Mesenchymal stem cell (in vitro differentiated cells and primary cell): ENCODE results near the gene SGSM2.

Experiments
- DNase-seq: peaks from one replicate; pipeline ENCODE4 v3.0.0-alpha.2; 2013
- H2AFZ ChIP-seq: one replicate; pipeline ENCODE4 v1.6.1; 2013; ENCODE audit warnings: low read depth, mild to moderate bottlenecking, control low read depth, inconsistent platforms, low read length, moderate library complexity
- H2AK5ac ChIP-seq: 2 replicates; pipeline ENCODE4 v1.6.1; 2013; ENCODE audit warnings: low read length, moderate library complexity, mild to moderate bottlenecking, inconsistent platforms; ENCODE audit not compliant: severe bottlenecking
- H2BK120ac ChIP-seq: one replicate; pipeline ENCODE4 v1.6.1; 2013; ENCODE audit warnings: low read depth, mild to moderate bottlenecking, inconsistent platforms, low read length, moderate library complexity
- H2BK12ac ChIP-seq, 2 experiments: one replicate each; pipeline ENCODE4 v1.6.1; 2013; ENCODE audit warnings: inconsistent platforms in 2 of 2, low read length in 2 of 2, mild to moderate bottlenecking in 2 of 2, moderate library complexity in 2 of 2, control low read depth in 1 of 2
- H2BK15ac ChIP-seq: one replicate; pipeline ENCODE4 v1.6.1; 2013; ENCODE audit warnings: mild to moderate bottlenecking, low read depth, inconsistent platforms; ENCODE audit not compliant: poor library complexity, severe bottlenecking
- H2BK5ac ChIP-seq: 2 replicates; pipeline ENCODE4 v1.6.1; 2013; ENCODE audit warnings: low read depth, mild to moderate bottlenecking, low read length, control low read depth, inconsistent platforms; ENCODE audit not compliant: poor library complexity, severe bottlenecking
- H3K14ac ChIP-seq, 2 experiments: one replicate each; pipeline ENCODE4 v1.6.1; 2013; ENCODE audit warnings: inconsistent platforms in 2 of 2, low read length in 2 of 2, control low read depth in 1 of 2, mild to moderate bottlenecking in 1 of 2, moderate library complexity in 1 of 2
- H3K18ac ChIP-seq, 2 experiments: one replicate each; pipeline ENCODE4 v1.6.1; 2013; ENCODE audit warnings: inconsistent platforms in 2 of 2, low read length in 2 of 2, control low read depth in 1 of 2, low read depth in 1 of 2, mild to moderate bottlenecking in 1 of 2
- H3K23ac ChIP-seq, 2 experiments: one replicate each; pipeline ENCODE4 v1.6.1; 2013; ENCODE audit warnings: inconsistent platforms in 2 of 2, low read length in 2 of 2, mild to moderate bottlenecking in 2 of 2, moderate library complexity in 2 of 2, control low read depth in 1 of 2
- H3K27ac ChIP-seq: 2 replicates; pipeline ENCODE4 v1.5.1; 2013; ENCODE audit warnings: mild to moderate bottlenecking, moderate library complexity, low read length, control low read depth, inconsistent platforms; ENCODE audit not compliant: poor library complexity, severe bottlenecking
- H3K27me3 ChIP-seq, 2 experiments: 2 replicates each; pipeline versions ENCODE4 v1.6.1 to v1.7.0; 2013; ENCODE audit warnings: low read length in 2 of 2, mild to moderate bottlenecking in 2 of 2, moderate library complexity in 2 of 2, control low read depth in 1 of 2, inconsistent platforms in 1 of 2; ENCODE audit not compliant: control insufficient read depth in 1 of 2, insufficient read depth in 1 of 2
- H3K36me3 ChIP-seq, 2 experiments: 2 replicates each; pipeline versions ENCODE4 v1.6.1 to v1.7.0; 2013; ENCODE audit warnings: low read length in 2 of 2, control low read depth in 1 of 2, inconsistent platforms in 1 of 2, low read depth in 1 of 2, mild to moderate bottlenecking in 1 of 2; ENCODE audit not compliant: insufficient read depth in 2 of 2, control insufficient read depth in 1 of 2
- H3K4ac ChIP-seq, 2 experiments: one replicate each; pipeline ENCODE4 v1.6.1; 2013; ENCODE audit warnings: inconsistent platforms in 2 of 2, low read length in 2 of 2, mild to moderate bottlenecking in 2 of 2, moderate library complexity in 2 of 2, control low read depth in 1 of 2, low read depth in 1 of 2
- H3K4me1 ChIP-seq: 2 replicates; pipeline ENCODE4 v1.6.1; 2013; ENCODE audit warnings: low read depth, low read length, control low read depth; ENCODE audit not compliant: control insufficient read depth, insufficient read depth
- H3K4me2 ChIP-seq: 2 replicates; pipeline ENCODE4 v1.6.1; 2013; ENCODE audit warnings: low read length, mild to moderate bottlenecking, inconsistent platforms; ENCODE audit not compliant: poor library complexity, severe bottlenecking
- H3K4me3 ChIP-seq, 2 experiments: 2 replicates each; pipeline versions ENCODE4 v1.5.1 to v1.7.0; 2013; ENCODE audit warnings: low read length in 2 of 2, mild to moderate bottlenecking in 2 of 2, control low read depth in 1 of 2, low read depth in 1 of 2; ENCODE audit not compliant: insufficient read depth in 1 of 2
- H3K79me1 ChIP-seq: replicated peaks from 2 replicates; pipeline ENCODE4 v1.6.1; 2013; ENCODE audit warnings: mild to moderate bottlenecking, control low read depth, low read length, inconsistent platforms; ENCODE audit not compliant: poor library complexity, severe bottlenecking
- H3K9ac ChIP-seq: 2 replicates; pipeline ENCODE4 v1.7.0; 2013; ENCODE audit warnings: mild to moderate bottlenecking, low read length, moderate library complexity
- H3K9me3 ChIP-seq: 2 replicates; pipeline ENCODE4 v1.7.0; 2013; ENCODE audit warnings: mild to moderate bottlenecking, low read length; ENCODE audit not compliant: control insufficient read depth
- H4K8ac ChIP-seq: one replicate; pipeline ENCODE4 v1.6.1; 2013; ENCODE audit warnings: inconsistent platforms, mild to moderate bottlenecking, low read length, moderate library complexity
- H4K91ac ChIP-seq: one replicate; pipeline ENCODE4 v1.6.1; 2013; ENCODE audit warnings: mild to moderate bottlenecking, low read length, inconsistent platforms
- WGBS: methylation state at CpG from one replicate; pipeline ENCODE4 v1.1.7; 2013; ENCODE audit warnings: mixed read lengths; 5-methylcytosine and 5-hydroxymethylcytosine counted together

Gene SGSM2

GRCh38 chr17:2373179-2373578, 35.9 kb downstream of the SGSM2 start:
- Histone ChIP-seq H3K79me1 (no peaks in the 10 kb centered on the region), H3K23ac (no peak overlapping the region), H2AFZ (no peak overlapping the region), H3K4me3 (no peak overlapping the region), H2BK5ac (no peak overlapping the region), H3K9me3 (no peaks in the 10 kb centered on the region), H3K36me3 (peaks cover 44 to 89% of the 10 kb centered on the region in 2 experiments), H2AK5ac (no peak overlapping the region), H3K9ac (no peak overlapping the region), H2BK120ac (no peak overlapping the region), H3K14ac (no peak overlapping the region), H3K27ac (no peak overlapping the region), H3K18ac (no peak overlapping the region), H3K27me3 (no peaks in the 10 kb centered on the region), H2BK15ac (no peak overlapping the region), H3K4me1 (peaks cover 17% of the 10 kb centered on the region), H3K4ac (no peak overlapping the region), H3K4me2 (no peak overlapping the region), H4K91ac (no peak overlapping the region), H4K8ac (no peak overlapping the region), H2BK12ac (no peak overlapping the region)
- 96% methylated on average over 18 of the region's 18 CpGs for WGBS
- DNase-seq, result no peak

GRCh38 chr17:2374549-2375285, 37.4 kb downstream of the SGSM2 start:
- H3K4me1 ChIP-seq, result peaks cover 12% of the 10 kb centered on the region
- no peak overlapping the region for H2AFZ ChIP-seq
- no peak overlapping the region for H3K18ac ChIP-seq
- no peaks in the 10 kb centered on the region for H3K27me3 ChIP-seq
- H2BK15ac ChIP-seq, result no peak overlapping the region
- no peak overlapping the region for H4K91ac ChIP-seq
- H3K9me3 ChIP-seq, result no peaks in the 10 kb centered on the region
- H3K79me1 ChIP-seq, result no peaks in the 10 kb centered on the region
- H3K36me3 ChIP-seq, result peaks cover 56 to 88% of the 10 kb centered on the region in 2 experiments
- H3K9ac ChIP-seq, result no peak overlapping the region
- no peak overlapping the region for H3K23ac ChIP-seq
- H2AK5ac ChIP-seq, result no peak overlapping the region
- no peak for DNase-seq
- no peak overlapping the region for H3K4me2 ChIP-seq
- no peak overlapping the region for H3K4me3 ChIP-seq
- H4K8ac ChIP-seq, result no peak overlapping the region
- H3K4ac ChIP-seq, result no peak overlapping the region
- H2BK120ac ChIP-seq, result no peak overlapping the region
- no peak overlapping the region for H3K14ac ChIP-seq
- no peak overlapping the region for H3K27ac ChIP-seq
- H2BK12ac ChIP-seq, result no peak overlapping the region
- H2BK5ac ChIP-seq, result no peak overlapping the region
- 91% methylated on average over 11 of the region's 11 CpGs for WGBS

GRCh38 chr17:2375406-2375805, 38.1 kb downstream of the SGSM2 start:
- Histone ChIP-seq H2AK5ac (no peak overlapping the region), H2BK5ac (no peak overlapping the region), H2BK120ac (no peak overlapping the region), H3K9ac (no peak overlapping the region), H3K14ac (no peak overlapping the region), H3K18ac (no peak overlapping the region), H4K8ac (no peak overlapping the region), H3K79me1 (no peaks in the 10 kb centered on the region), H3K4ac (no peak overlapping the region), H3K27ac (no peak overlapping the region), H3K4me1 (peaks cover 12% of the 10 kb centered on the region), H3K36me3 (peaks cover 63 to 88% of the 10 kb centered on the region in 2 experiments), H3K4me2 (no peak overlapping the region), H3K4me3 (no peak overlapping the region), H3K9me3 (no peaks in the 10 kb centered on the region), H3K27me3 (no peaks in the 10 kb centered on the region), H4K91ac (no peak overlapping the region), H2AFZ (no peak overlapping the region), H2BK15ac (no peak overlapping the region), H3K23ac (no peak overlapping the region), H2BK12ac (no peak overlapping the region)
- DNase-seq, result no peak
- 97% methylated on average over 19 of the region's 19 CpGs for WGBS

- no peaks in the 10 kb centered on the region for H3K79me1 ChIP-seq
- WGBS, result 96% methylated on average over 14 of the region's 14 CpGs
- H2AFZ ChIP-seq, result no peak overlapping the region
- DNase-seq, result no peak
- no peak overlapping the region for H3K9ac ChIP-seq
- peaks cover 10% of the 10 kb centered on the region for H3K4me1 ChIP-seq
- no peaks in the 10 kb centered on the region for H3K27me3 ChIP-seq
- H3K36me3 ChIP-seq, result peaks cover 69 to 88% of the 10 kb centered on the region in 2 experiments
- no peak overlapping the region for H2BK12ac ChIP-seq
- no peak overlapping the region for H3K23ac ChIP-seq
- no peak overlapping the region for H2BK120ac ChIP-seq
- no peak overlapping the region for H3K14ac ChIP-seq
- no peak overlapping the region for H4K91ac ChIP-seq
- no peak overlapping the region for H3K18ac ChIP-seq
- no peak overlapping the region for H3K4me3 ChIP-seq
- H2BK15ac ChIP-seq, result no peak overlapping the region
- no peak overlapping the region for H3K4ac ChIP-seq
- H4K8ac ChIP-seq, result no peak overlapping the region
- no peak overlapping the region for H3K27ac ChIP-seq
- no peaks in the 10 kb centered on the region for H3K9me3 ChIP-seq
- no peak overlapping the region for H2BK5ac ChIP-seq
- H3K4me2 ChIP-seq, result no peak overlapping the region
- no peak overlapping the region for H2AK5ac ChIP-seq
These were observed 38.8 kb downstream of the SGSM2 start for GRCh38 chr17:2376107-2376506.
